Upper lobe of right lung (tissue), 1 donor: ENCODE results near the gene CDIPT. TPM values are rescaled to one million over a fixed set of nuclear protein-coding genes. Genes with fewer than 3 reads are reported as not detected.
A peak's percentile ranks its signal among the peaks of the same experiment; 100 is the strongest.

Experiments used
- ATAC-seq: fragments of 200-7000 bp; cut with Tn5 transposase; one replicate; pipeline ENCODE4 v1.9.1; 2020; ENCODE audit warnings: mild to moderate bottlenecking, moderate library complexity
- DNase-seq: peaks from one replicate; pipeline ENCODE4 v3.0.0-alpha.2; 2020
- H3K27ac ChIP-seq: fragments of 200-600 bp; one replicate; pipeline ENCODE4 v1.8.0; 2022
- H3K27me3 ChIP-seq: fragments of 200-600 bp; one replicate; pipeline ENCODE4 v1.8.0; 2022; ENCODE audit warnings: mild to moderate bottlenecking
- H3K36me3 ChIP-seq: fragments of 200-600 bp; one replicate; pipeline ENCODE4 v1.8.0; 2022
- H3K4me1 ChIP-seq: fragments of 200-600 bp; one replicate; pipeline ENCODE4 v1.8.0; 2022
- H3K4me3 ChIP-seq: fragments of 200-600 bp; one replicate; pipeline ENCODE4 v1.8.0; 2022; ENCODE audit warnings: mild to moderate bottlenecking
- H3K9me3 ChIP-seq: fragments of 200-600 bp; one replicate; pipeline ENCODE4 v1.8.0; 2022
- intact Hi-C: fragments of 100-400 bp; cut with DNase I; formaldehyde crosslinking; loops from one replicate; pipeline ENCODE4 v1.11.0; 2022
- total RNA-seq: library from RNA; stranded (reverse); fragmentation: NEBNext Ultra II Directional; extraction: Animal tissue kit (Norgen Biotek cat#: 25700); gene quantifications from one replicate; pipeline ENCODE4 v1.2.1, GENCODE V29; 2021
- TF ChIP-seq, protein P1 (sequence below): fragments of 200-600 bp; IDR thresholded peaks from one replicate; pipeline ENCODE4 v1.8.0; 2022; ENCODE audit warnings: antibody characterized with exemption
- donor health status: DM: no; HTN: yes; CAD: no; lungs with severe emphysema.

CDIPT gene
- total RNA-seq, 1 donor from 2014 or later, result 83.2 TPM

DNA sequence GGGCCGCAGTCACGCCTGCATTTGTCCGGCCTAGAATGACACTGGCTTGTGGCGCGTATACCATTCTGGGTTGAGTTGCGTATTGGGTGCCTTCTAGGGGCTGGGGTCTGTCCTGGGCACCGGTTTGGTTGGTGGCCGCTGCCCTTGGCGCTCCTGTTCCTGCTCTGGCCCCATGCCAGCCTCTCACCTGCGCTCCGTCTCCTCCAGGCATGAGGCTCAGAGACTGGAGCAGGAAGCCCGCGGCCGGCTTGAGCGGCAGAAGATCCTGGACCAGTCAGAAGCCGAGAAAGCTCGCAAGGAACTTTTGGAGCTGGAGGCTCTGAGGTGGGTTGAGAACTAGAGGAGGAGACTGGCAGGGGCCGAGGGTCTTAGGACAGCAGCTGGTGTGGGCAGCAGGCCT, 17.4 kb downstream of the CDIPT start:
- intact Hi-C loops, result no loop called here

DNA sequence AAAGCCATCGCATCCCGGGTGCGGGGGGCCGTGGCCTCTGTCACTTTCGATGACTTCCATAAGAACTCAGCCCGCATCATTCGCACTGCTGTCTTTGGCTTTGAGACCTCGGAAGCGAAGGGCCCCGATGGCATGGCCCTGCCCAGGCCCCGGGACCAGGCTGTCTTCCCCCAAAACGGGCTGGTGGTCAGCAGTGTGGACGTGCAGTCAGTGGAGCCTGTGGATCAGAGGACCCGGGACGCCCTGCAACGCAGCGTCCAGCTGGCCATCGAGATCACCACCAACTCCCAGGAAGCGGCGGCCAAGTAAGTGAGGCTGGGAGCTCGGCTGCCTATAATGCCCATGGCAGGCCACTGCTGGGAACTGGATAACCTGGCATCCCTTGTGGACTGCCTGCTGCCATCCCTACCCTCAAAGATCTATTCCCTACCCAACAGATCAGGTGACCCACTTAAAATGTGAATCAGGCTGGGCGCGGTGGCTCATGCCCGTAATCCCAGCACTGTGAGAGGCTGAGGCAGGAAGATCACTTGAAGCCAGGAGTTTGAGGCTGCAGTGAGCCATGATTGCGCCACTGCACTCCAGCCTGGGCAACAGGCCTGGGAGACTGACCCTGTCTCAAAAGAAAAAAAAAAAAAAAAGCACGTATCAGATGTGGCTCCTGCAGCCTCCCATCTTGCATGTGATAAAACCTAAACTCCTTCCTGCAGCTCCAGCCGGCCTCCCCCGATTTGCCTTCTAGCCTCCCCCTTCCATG, 18.3 kb downstream of the CDIPT start:
- H3K36me3 ChIP-seq, result peaks cover 80% of the 10 kb centered on the region
- TF ChIP-seq, protein P1, sequence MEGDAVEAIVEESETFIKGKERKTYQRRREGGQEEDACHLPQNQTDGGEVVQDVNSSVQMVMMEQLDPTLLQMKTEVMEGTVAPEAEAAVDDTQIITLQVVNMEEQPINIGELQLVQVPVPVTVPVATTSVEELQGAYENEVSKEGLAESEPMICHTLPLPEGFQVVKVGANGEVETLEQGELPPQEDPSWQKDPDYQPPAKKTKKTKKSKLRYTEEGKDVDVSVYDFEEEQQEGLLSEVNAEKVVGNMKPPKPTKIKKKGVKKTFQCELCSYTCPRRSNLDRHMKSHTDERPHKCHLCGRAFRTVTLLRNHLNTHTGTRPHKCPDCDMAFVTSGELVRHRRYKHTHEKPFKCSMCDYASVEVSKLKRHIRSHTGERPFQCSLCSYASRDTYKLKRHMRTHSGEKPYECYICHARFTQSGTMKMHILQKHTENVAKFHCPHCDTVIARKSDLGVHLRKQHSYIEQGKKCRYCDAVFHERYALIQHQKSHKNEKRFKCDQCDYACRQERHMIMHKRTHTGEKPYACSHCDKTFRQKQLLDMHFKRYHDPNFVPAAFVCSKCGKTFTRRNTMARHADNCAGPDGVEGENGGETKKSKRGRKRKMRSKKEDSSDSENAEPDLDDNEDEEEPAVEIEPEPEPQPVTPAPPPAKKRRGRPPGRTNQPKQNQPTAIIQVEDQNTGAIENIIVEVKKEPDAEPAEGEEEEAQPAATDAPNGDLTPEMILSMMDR, result no peak
- peak; percentile 62 for ATAC-seq
- no peaks in the 10 kb centered on the region for H3K27me3 ChIP-seq
- peak; percentile 89 for DNase-seq
- peak overlapping the region; percentile 11 for H3K27ac ChIP-seq
- no peaks in the 10 kb centered on the region for H3K4me1 ChIP-seq
- no peaks in the 10 kb centered on the region for H3K9me3 ChIP-seq
- intact Hi-C loops, result no loop called here
- no peak overlapping the region for H3K4me3 ChIP-seq

More for the DNA sequence above, 17.4 kb downstream of the CDIPT start:
- peaks cover 71% of the 10 kb centered on the region for H3K36me3 ChIP-seq
- H3K4me1 ChIP-seq, result no peaks in the 10 kb centered on the region
- no peak overlapping the region for H3K4me3 ChIP-seq
- TF ChIP-seq, protein P1, result no peak
- H3K9me3 ChIP-seq, result no peaks in the 10 kb centered on the region
- DNase-seq, result peak; percentile 81
- no peaks in the 10 kb centered on the region for H3K27me3 ChIP-seq
- peak overlapping the region; percentile 36 for H3K27ac ChIP-seq
- no peak for ATAC-seq

DNA sequence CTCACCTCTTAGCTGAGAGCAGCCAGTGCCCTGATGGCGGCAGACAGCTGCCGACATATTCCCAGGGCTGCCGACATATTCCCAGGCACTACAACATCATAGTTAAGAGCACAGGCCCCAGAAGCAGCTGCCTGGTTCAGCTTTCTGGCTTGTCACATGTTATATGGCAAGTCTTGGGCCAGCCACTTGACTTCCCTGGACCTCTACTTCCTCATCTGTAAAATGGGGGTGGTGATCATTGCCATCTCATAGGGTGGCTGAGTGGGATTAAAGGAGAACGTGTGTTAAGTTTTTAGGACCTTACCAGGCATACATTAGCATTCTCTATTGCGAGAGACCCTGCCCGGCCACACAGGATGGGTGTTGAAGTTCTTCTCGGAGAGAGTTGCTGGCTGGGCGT, 19.1 kb downstream of the CDIPT start:
- no peak for ATAC-seq

DNA sequence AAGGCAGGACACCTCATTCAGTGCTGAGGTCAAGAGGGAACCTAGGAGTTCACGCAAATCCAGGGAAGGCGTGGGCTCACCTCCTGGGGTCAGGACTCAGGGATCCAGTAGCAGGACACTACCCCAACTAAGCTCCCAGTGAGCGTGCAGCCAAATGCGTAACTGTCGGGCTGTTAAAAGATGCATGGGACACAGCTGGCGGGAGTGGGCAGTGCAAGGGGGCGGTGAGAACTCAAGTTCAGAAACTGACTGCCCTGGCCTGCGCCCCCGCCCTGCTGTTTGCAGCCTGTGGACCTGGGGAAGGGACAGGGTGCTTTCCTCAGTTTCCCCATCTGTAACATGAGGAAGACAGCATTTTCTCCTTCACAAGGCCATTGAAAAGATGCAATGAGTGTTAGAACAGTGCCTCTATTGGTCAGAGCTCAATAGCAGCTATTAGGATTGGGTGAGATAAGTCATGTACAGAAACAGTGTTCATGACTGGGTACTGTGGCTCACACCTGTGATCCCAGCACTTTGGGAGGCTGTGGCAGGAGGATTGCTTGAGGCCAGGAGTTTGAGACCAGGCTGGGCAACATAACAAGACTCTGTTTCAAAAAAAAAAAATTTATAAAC, 20.2 kb downstream of the CDIPT start:
- intact Hi-C loops, result no loop called here
- no peaks in the 10 kb centered on the region for H3K4me1 ChIP-seq
- TF ChIP-seq, protein P1, result no peak
- no peak overlapping the region for H3K4me3 ChIP-seq
- H3K36me3 ChIP-seq, result peaks cover 97% of the 10 kb centered on the region
- no peak overlapping the region for H3K27ac ChIP-seq
- no peak for ATAC-seq
- no peak for DNase-seq
- no peaks in the 10 kb centered on the region for H3K27me3 ChIP-seq
- no peaks in the 10 kb centered on the region for H3K9me3 ChIP-seq

More for the DNA sequence above, 19.1 kb downstream of the CDIPT start:
- Histone ChIP-seq H3K27ac (peak overlapping the region; percentile 11), H3K27me3 (no peaks in the 10 kb centered on the region), H3K36me3 (peaks cover 88% of the 10 kb centered on the region), H3K4me1 (no peaks in the 10 kb centered on the region), H3K4me3 (no peak overlapping the region), H3K9me3 (no peaks in the 10 kb centered on the region)
- TF ChIP-seq, protein P1, result no peak
- intact Hi-C loops, result no loop called here
- no peak for DNase-seq

DNA sequence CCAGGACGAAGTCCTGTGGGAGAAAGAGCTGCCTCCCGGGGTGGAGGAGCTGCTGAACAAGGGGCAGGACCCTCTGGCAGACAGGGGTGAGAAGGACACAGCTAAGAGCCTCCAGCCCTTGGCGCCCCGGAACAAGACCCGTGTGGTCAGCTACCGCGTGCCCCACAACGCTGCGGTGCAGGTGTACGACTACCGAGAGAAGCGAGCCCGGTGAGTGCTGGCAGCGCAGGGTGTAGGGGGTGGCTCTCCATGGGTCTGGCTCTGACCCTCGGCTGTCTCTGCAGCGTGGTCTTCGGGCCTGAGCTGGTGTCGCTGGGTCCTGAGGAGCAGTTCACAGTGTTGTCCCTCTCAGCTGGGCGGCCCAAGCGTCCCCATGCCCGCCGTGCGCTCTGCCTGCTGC, 21.4 kb downstream of the CDIPT start:
- intact Hi-C loops, result no loop called here
- peaks cover 97% of the 10 kb centered on the region for H3K36me3 ChIP-seq

More for the DNA sequence above, 21.4 kb downstream of the CDIPT start:
- no peak for DNase-seq
- Histone ChIP-seq H3K27ac (no peak overlapping the region), H3K9me3 (no peaks in the 10 kb centered on the region), H3K27me3 (no peaks in the 10 kb centered on the region), H3K4me1 (no peaks in the 10 kb centered on the region), H3K4me3 (no peak overlapping the region)
- TF ChIP-seq, protein P1, result no peak
- no peak for ATAC-seq
